ENCODE data around the gene CRELD2. TPM values are rescaled to one million over a fixed set of nuclear protein-coding genes. Genes with fewer than 3 reads are reported as not detected.
A peak's percentile ranks its signal among the peaks of the same experiment; 100 is the strongest.

Gene CRELD2
- total RNA-seq, 1 donor from 2014 or later = 56.6 TPM

- no peak for DNase-seq (ENCODE audit: low spot score)
Observed at GRCh38 chr22:49956914-49957825, 38.7 kb downstream of the CRELD2 start.

- no peak for DNase-seq (ENCODE audit: low spot score)
Observed at GRCh38 chr22:49957826-49958365, 39.5 kb downstream of the CRELD2 start.

- DNase-seq (ENCODE audit: low spot score) = no peak
Observed at GRCh38 chr22:49958366-49958921, 40.0 kb downstream of the CRELD2 start.

- no peak for DNase-seq (ENCODE audit: low spot score)
Observed at GRCh38 chr22:49958931-49959781, 40.7 kb downstream of the CRELD2 start.

- DNase-seq (ENCODE audit: low spot score) = no peak
Observed at GRCh38 chr22:49959782-49960158, 41.3 kb downstream of the CRELD2 start.

GRCh38 chr22:49960159-49961004 is 41.9 kb downstream of the CRELD2 start, which contains the start of gene PIM3:
PIM3 (plus strand) TSS chr22:49960772; CDS start chr22:49960948, 176 bp downstream.
- peak; percentile 94 for DNase-seq (ENCODE audit: low spot score)

- no peak for DNase-seq (ENCODE audit: low spot score)
Observed at GRCh38 chr22:49961005-49961600, 42.7 kb downstream of the CRELD2 start.

- no peak for DNase-seq (ENCODE audit: low spot score)
Observed at GRCh38 chr22:49961601-49962011, 43.2 kb downstream of the CRELD2 start.

GRCh38 chr22:49962012-49962750 is 43.7 kb downstream of the CRELD2 start:
- peak; percentile 91 for DNase-seq (ENCODE audit: low spot score)

GRCh38 chr22:49962751-49963646 is 44.6 kb downstream of the CRELD2 start:
- DNase-seq (ENCODE audit: low spot score) = peak; percentile 10

GRCh38 chr22:49963647-49964026 is 45.2 kb downstream of the CRELD2 start:
- DNase-seq (ENCODE audit: low spot score) = peak; percentile 69

- DNase-seq (ENCODE audit: low spot score) = peak; percentile 10
Observed at GRCh38 chr22:49964136-49965090, 46.0 kb downstream of the CRELD2 start.

- DNase-seq (ENCODE audit: low spot score) = peak; percentile 8
Observed at GRCh38 chr22:49965091-49966040, 46.9 kb downstream of the CRELD2 start.

- DNase-seq (ENCODE audit: low spot score) = no peak
Observed at GRCh38 chr22:49966041-49966773, 47.8 kb downstream of the CRELD2 start.
